Activated gamma-delta T cell (primary cell): ENCODE measurements around the gene TSHZ1.

ENCODE experiments used
- DNase-seq: peaks from one replicate; lab custom pipeline; 2025; lab: John Stamatoyannopoulos, UW

Gene TSHZ1

GRCh38 chr18:75208155-75208835, 2.3 kb upstream of the TSHZ1 start:
- peak; percentile 34 for DNase-seq

- peak; percentile 39 for DNase-seq
Observed at GRCh38 chr18:75208836-75209128, 1.8 kb upstream of the TSHZ1 start.

GRCh38 chr18:75209129-75209950, 1.3 kb upstream of the TSHZ1 start, which contains the start of gene PTGR3:
PTGR3 (minus strand) TSS chr18:75209139; CDS start chr18:75209058, 81 bp downstream.
- peak; percentile 72 for DNase-seq

GRCh38 chr18:75209951-75210258, 692 bp upstream of the TSHZ1 start:
- no peak for DNase-seq

GRCh38 chr18:75211002-75211621, 515 bp downstream of the TSHZ1 start:
- DNase-seq = peak; percentile 17

GRCh38 chr18:75211626-75211952, 992 bp downstream of the TSHZ1 start:
- DNase-seq = peak; percentile 35

- peak; percentile 35 for DNase-seq
Observed at GRCh38 chr18:75211953-75212750, 1.6 kb downstream of the TSHZ1 start.

- DNase-seq = no peak
Observed at GRCh38 chr18:75212751-75213090, 2.1 kb downstream of the TSHZ1 start.

- no peak for DNase-seq
Observed at GRCh38 chr18:75213611-75214331, 3.2 kb downstream of the TSHZ1 start.

GRCh38 chr18:75214332-75214690, 3.7 kb downstream of the TSHZ1 start:
- no peak for DNase-seq

GRCh38 chr18:75214766-75215510, 4.3 kb downstream of the TSHZ1 start:
- no peak for DNase-seq

GRCh38 chr18:75215663-75216062, 5.1 kb downstream of the TSHZ1 start:
- DNase-seq = no peak

GRCh38 chr18:75216212-75216910, 5.8 kb downstream of the TSHZ1 start:
- DNase-seq = no peak

GRCh38 chr18:75216911-75217689, 6.5 kb downstream of the TSHZ1 start:
- DNase-seq = no peak

- no peak for DNase-seq
Observed at GRCh38 chr18:75218065-75218923, 7.7 kb downstream of the TSHZ1 start.

GRCh38 chr18:75219745-75220375, 9.3 kb downstream of the TSHZ1 start:
- DNase-seq = no peak

GRCh38 chr18:75220551-75221355, 10.2 kb downstream of the TSHZ1 start:
- no peak for DNase-seq

- DNase-seq = no peak
Observed at GRCh38 chr18:75221397-75221796, 10.8 kb downstream of the TSHZ1 start.
